ENCODE results near the gene VPS13D.

Gene VPS13D

GRCh38 chr1:12504601-12505000, 274.8 kb downstream of the VPS13D start:
- no peak for TF ChIP-seq CTCF (IDR thresholded peaks at IDR 0.05; ENCODE audit: low read depth, low read length, poor library complexity, severe bottlenecking)
- no peak for TF ChIP-seq EZH2phosphoT487 (IDR thresholded peaks at IDR 0.05; ENCODE audit: borderline replicate concordance, low read length)
- H3K27me3 ChIP-seq (ENCODE audit: control insufficient read depth, low read length) = no peaks in the 10 kb centered on the region
- no peaks in the 10 kb centered on the region for H3K4me1 ChIP-seq (ENCODE audit: control insufficient read depth, low read length)
- no peaks in the 10 kb centered on the region for H3K9me3 ChIP-seq (ENCODE audit: control insufficient read depth, insufficient read depth, low read length)
- no peaks in the 10 kb centered on the region for H3K9me2 ChIP-seq (replicated peaks; ENCODE audit: control insufficient read depth, low read length)
- no peaks in the 10 kb centered on the region for H3K79me2 ChIP-seq (ENCODE audit: control insufficient read depth, low read length)
- no peak overlapping the region for H3K4me2 ChIP-seq (ENCODE audit: low read length)
- H3K4me3 ChIP-seq (ENCODE audit: low read length) = no peak overlapping the region
- H3K36me3 ChIP-seq (ENCODE audit: control insufficient read depth, low read length) = no peaks in the 10 kb centered on the region
- no peak overlapping the region for H3K27ac ChIP-seq (ENCODE audit: low read depth, low read length)
- H4K20me1 ChIP-seq (ENCODE audit: control insufficient read depth, insufficient read depth, low read depth, low read length) = no peaks in the 10 kb centered on the region
- no peaks in the 10 kb centered on the region for H3F3A ChIP-seq (ENCODE audit: control insufficient read depth, insufficient read depth)

GRCh38 chr1:12505231-12505630, 275.4 kb downstream of the VPS13D start:
- no peaks in the 10 kb centered on the region for H3F3A ChIP-seq (ENCODE audit: control insufficient read depth, insufficient read depth)
- no peak overlapping the region for H3K4me2 ChIP-seq (ENCODE audit: low read length)
- H3K9me2 ChIP-seq (replicated peaks; ENCODE audit: control insufficient read depth, low read length) = no peaks in the 10 kb centered on the region
- no peaks in the 10 kb centered on the region for H3K9me3 ChIP-seq (ENCODE audit: control insufficient read depth, insufficient read depth, low read length)
- no peak overlapping the region for H3K4me3 ChIP-seq (ENCODE audit: low read length)
- no peaks in the 10 kb centered on the region for H3K4me1 ChIP-seq (ENCODE audit: control insufficient read depth, low read length)
- no peaks in the 10 kb centered on the region for H3K36me3 ChIP-seq (ENCODE audit: control insufficient read depth, low read length)
- no peaks in the 10 kb centered on the region for H4K20me1 ChIP-seq (ENCODE audit: control insufficient read depth, insufficient read depth, low read depth, low read length)
- no peaks in the 10 kb centered on the region for H3K27me3 ChIP-seq (ENCODE audit: control insufficient read depth, low read length)
- no peak overlapping the region for H3K27ac ChIP-seq (ENCODE audit: low read depth, low read length)
- H3K79me2 ChIP-seq (ENCODE audit: control insufficient read depth, low read length) = no peaks in the 10 kb centered on the region
- no peak for TF ChIP-seq EZH2phosphoT487 (IDR thresholded peaks at IDR 0.05; ENCODE audit: borderline replicate concordance, low read length)
- no peak for TF ChIP-seq CTCF (IDR thresholded peaks at IDR 0.05; ENCODE audit: low read depth, low read length, poor library complexity, severe bottlenecking)

GRCh38 chr1:12505639-12506280, 275.9 kb downstream of the VPS13D start:
- no peak overlapping the region for H3K27ac ChIP-seq (ENCODE audit: low read depth, low read length)
- H3K36me3 ChIP-seq (ENCODE audit: control insufficient read depth, low read length) = no peaks in the 10 kb centered on the region
- TF ChIP-seq CTCF (IDR thresholded peaks at IDR 0.05; ENCODE audit: low read depth, low read length, poor library complexity, severe bottlenecking) = no peak
- no peak for TF ChIP-seq EZH2phosphoT487 (IDR thresholded peaks at IDR 0.05; ENCODE audit: borderline replicate concordance, low read length)
- H4K20me1 ChIP-seq (ENCODE audit: control insufficient read depth, insufficient read depth, low read depth, low read length) = no peaks in the 10 kb centered on the region
- no peak overlapping the region for H3K4me3 ChIP-seq (ENCODE audit: low read length)
- H3K4me2 ChIP-seq (ENCODE audit: low read length) = no peak overlapping the region
- no peaks in the 10 kb centered on the region for H3K79me2 ChIP-seq (ENCODE audit: control insufficient read depth, low read length)
- no peaks in the 10 kb centered on the region for H3K9me3 ChIP-seq (ENCODE audit: control insufficient read depth, insufficient read depth, low read length)
- no peaks in the 10 kb centered on the region for H3K9me2 ChIP-seq (replicated peaks; ENCODE audit: control insufficient read depth, low read length)
- H3K4me1 ChIP-seq (ENCODE audit: control insufficient read depth, low read length) = no peaks in the 10 kb centered on the region
- H3K27me3 ChIP-seq (ENCODE audit: control insufficient read depth, low read length) = no peaks in the 10 kb centered on the region
- no peaks in the 10 kb centered on the region for H3F3A ChIP-seq (ENCODE audit: control insufficient read depth, insufficient read depth)

Measured in DOHH2 (cell line).